Measurements from ENCODE around the gene CCDC195.

The CCDC195 gene

DNA sequence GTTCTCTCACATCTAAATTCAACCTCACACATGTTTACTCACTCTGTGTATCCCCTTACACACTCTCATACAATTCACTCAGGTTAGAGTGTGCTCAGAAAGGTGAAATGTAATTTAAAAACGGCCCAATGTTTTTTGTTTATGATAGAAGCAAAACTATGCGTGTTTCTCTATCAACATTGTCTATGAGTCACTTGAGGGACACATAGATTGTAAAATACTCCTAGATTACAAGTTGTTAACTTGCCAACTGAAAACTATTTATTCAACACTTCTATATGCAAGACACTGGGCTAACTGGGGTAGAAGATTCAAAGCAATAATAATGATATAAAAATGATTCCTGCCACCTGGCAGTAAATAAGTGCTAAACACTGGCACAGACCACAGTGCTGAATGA is 24.6 kb downstream of the CCDC195 start:
- TF ChIP-seq ZFX (IDR thresholded peaks at IDR 0.05; ENCODE audit: borderline replicate concordance) (no peak), CTCF (IDR thresholded peaks at IDR 0.05) (no peak)
- H3K27ac ChIP-seq: no peak overlapping the region

GRCh38 chr2:224690868-224691267 is 25.3 kb downstream of the CCDC195 start:
- TF ChIP-seq ZFX (IDR thresholded peaks at IDR 0.05; ENCODE audit: borderline replicate concordance) (no peak), CTCF (IDR thresholded peaks at IDR 0.05) (no peak)

DNA sequence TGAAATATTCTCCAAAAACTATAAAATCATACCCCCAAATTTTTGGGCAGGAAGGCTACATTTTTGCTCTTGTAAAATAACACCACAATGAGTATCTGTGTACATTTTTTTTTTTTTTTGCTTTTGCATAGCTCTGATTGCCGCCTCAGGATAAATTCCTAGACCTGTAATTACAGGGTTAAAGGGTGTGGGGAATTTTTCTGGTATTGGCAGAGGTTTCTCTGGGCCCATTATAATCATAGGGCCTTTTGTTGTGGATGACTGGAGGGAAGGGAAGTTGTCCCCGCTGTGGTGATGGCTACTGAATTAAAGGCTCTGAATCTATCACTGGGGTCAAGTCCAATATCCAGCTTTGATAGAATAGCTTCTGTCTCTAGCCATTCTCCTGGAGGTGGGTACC is 26.6 kb downstream of the CCDC195 start:
- TF ChIP-seq CTCF (IDR thresholded peaks at IDR 0.05) (no peak), ZFX (IDR thresholded peaks at IDR 0.05; ENCODE audit: borderline replicate concordance) (no peak)
- no peak overlapping the region for H3K27ac ChIP-seq

More at GRCh38 chr2:224690868-224691267, 25.3 kb downstream of the CCDC195 start:
- H3K27ac ChIP-seq: no peak overlapping the region

- H3K27ac ChIP-seq: no peak overlapping the region
- no peak for TF ChIP-seq CTCF (IDR thresholded peaks at IDR 0.05)
- no peak for TF ChIP-seq ZFX (IDR thresholded peaks at IDR 0.05; ENCODE audit: borderline replicate concordance)
These were observed 27.2 kb downstream of the CCDC195 start for GRCh38 chr2:224688997-224689396.

DNA sequence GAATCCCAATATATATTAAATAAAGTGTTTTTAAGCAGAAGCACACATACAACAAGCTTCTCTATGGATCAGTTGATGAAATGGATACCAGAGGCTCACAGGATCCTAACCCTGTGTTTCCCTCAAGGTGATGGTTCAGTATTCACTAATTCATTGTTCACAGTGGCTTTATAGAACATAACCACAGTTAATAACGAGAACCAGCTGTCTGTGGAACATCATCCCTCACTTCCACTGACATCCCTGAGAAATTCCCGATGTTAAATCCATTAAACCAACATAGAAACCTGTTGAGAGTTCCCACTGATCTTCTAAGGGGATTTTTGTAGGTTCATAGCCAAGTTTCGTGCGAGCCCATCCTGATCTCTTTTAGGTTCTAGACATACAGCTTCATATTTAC is 29.0 kb downstream of the CCDC195 start:
- TF ChIP-seq ZFX (IDR thresholded peaks at IDR 0.05; ENCODE audit: borderline replicate concordance): no peak
- H3K27ac ChIP-seq: no peak overlapping the region

DNA sequence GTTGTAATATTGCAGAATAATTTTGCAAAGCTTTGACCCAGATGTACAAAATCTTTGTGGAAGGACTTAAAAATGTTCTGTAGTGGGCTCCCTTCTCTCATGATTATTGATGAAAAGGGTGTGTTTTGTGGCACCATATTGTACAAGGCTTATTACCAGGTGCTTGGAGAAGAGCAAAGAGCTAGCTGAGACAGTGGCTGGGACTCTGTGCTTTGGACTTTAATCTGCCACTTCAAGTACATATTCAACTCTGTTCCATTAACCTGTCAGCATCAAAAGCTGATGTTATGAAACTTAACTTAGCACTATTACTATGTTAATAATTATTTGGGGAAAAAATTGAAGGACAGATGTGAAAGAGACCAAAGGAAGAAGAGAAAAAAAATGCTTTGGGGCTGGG is 31.0 kb downstream of the CCDC195 start:
- TF ChIP-seq ZFX (IDR thresholded peaks at IDR 0.05; ENCODE audit: borderline replicate concordance): no peak
- no peak for TF ChIP-seq CTCF (IDR thresholded peaks at IDR 0.05)
- H3K27ac ChIP-seq: no peak overlapping the region

DNA sequence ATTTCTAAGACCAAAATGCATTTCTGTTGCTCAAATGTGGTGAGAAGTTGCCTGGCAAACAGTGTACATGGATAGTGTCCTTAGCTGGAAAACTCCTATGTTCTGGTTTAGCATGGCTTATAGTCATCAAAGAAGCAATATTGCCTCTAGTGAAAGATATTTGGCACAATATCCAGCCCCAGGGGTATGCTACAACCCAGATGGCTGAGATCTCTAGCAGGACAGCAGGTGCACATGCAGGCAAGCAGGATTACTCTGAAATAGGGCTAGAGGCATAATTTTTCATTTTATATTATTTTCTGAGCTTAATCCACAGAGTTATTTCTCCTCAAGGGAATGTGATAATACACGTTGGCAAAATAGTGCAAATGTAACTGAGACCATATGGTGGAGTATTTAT is 34.0 kb downstream of the CCDC195 start:
- H3K27ac ChIP-seq: no peak overlapping the region
- no peak for TF ChIP-seq CTCF (IDR thresholded peaks at IDR 0.05)
- TF ChIP-seq ZFX (IDR thresholded peaks at IDR 0.05; ENCODE audit: borderline replicate concordance): no peak

GRCh38 chr2:224671731-224672130 is 44.4 kb downstream of the CCDC195 start:
- no peak overlapping the region for H3K27ac ChIP-seq
- TF ChIP-seq CTCF (IDR thresholded peaks at IDR 0.05) (no peak), ZFX (IDR thresholded peaks at IDR 0.05; ENCODE audit: borderline replicate concordance) (no peak)

Data from 22Rv1 (cell line).